ENCODE measurements around the gene COL20A1. TPM values are rescaled to one million over a fixed set of nuclear protein-coding genes. Genes with fewer than 3 reads are reported as not detected.
"Not testable (repeated sequence)": the region's sequence is repeated elsewhere in the genome, so short reads cannot be mapped to it uniquely, and the experiment has no call there.

The COL20A1 gene
- total and polyA plus RNA-seq, 2 donors = 0.05 to 0.30 TPM

- WGBS = 81% methylated on average over 13 of the region's 13 CpGs
- Histone ChIP-seq H3K36me3 (ENCODE audit: control insufficient read depth in 2 of 2, insufficient read depth in 2 of 2, low read length in 1 of 2) (no peaks in the 10 kb centered on the region), H3K27me3 (ENCODE audit: control insufficient read depth in 2 of 2, insufficient read depth in 1 of 2, low read length in 1 of 2) (peaks cover 0 to under 1% of the 10 kb centered on the region in 2 donors), H3K9me3 (ENCODE audit: control insufficient read depth in 2 of 2, insufficient read depth in 1 of 2, low read length in 1 of 2) (peaks cover 1 to 17% of the 10 kb centered on the region in 2 donors), H3K4me1 (ENCODE audit: control insufficient read depth in 2 of 2, insufficient read depth in 2 of 2, low read length in 2 of 2) (no peaks in the 10 kb centered on the region), H3K4me3 (ENCODE audit: low read length in 2 of 2) (no peak overlapping the region), H3K27ac (ENCODE audit: low read depth in 1 of 2, low read length in 1 of 2) (no peak overlapping the region)
- DNase-seq (ENCODE audit: low read depth in 6 of 9, low spot score in 9 of 9) = no peak
Measured at GRCh38 chr20:63330940-63331339, 38.0 kb downstream of the COL20A1 start.

- 94% methylated on average over 8 of the region's 8 CpGs for WGBS
- Histone ChIP-seq H3K4me3 (ENCODE audit: low read length in 2 of 2) (no peak overlapping the region), H3K9me3 (ENCODE audit: control insufficient read depth in 2 of 2, insufficient read depth in 1 of 2, low read length in 1 of 2) (peaks cover 1 to 17% of the 10 kb centered on the region in 2 donors), H3K27ac (ENCODE audit: low read depth in 1 of 2, low read length in 1 of 2) (no peak overlapping the region), H3K4me1 (ENCODE audit: control insufficient read depth in 2 of 2, insufficient read depth in 2 of 2, low read length in 2 of 2) (no peaks in the 10 kb centered on the region), H3K27me3 (ENCODE audit: control insufficient read depth in 2 of 2, insufficient read depth in 1 of 2, low read length in 1 of 2) (peaks cover 0 to 8% of the 10 kb centered on the region in 2 donors), H3K36me3 (ENCODE audit: control insufficient read depth in 2 of 2, insufficient read depth in 2 of 2, low read length in 1 of 2) (no peaks in the 10 kb centered on the region)
- DNase-seq (ENCODE audit: low read depth in 6 of 9, low spot score in 9 of 9) = no peak
Measured at GRCh38 chr20:63331741-63332400, 38.9 kb downstream of the COL20A1 start.

GRCh38 chr20:63332488-63333240, 39.7 kb downstream of the COL20A1 start:
- Histone ChIP-seq H3K4me1 (ENCODE audit: control insufficient read depth in 2 of 2, insufficient read depth in 2 of 2, low read length in 2 of 2) (no peaks in the 10 kb centered on the region), H3K27ac (ENCODE audit: low read depth in 1 of 2, low read length in 1 of 2) (no peak overlapping the region), H3K27me3 (ENCODE audit: control insufficient read depth in 2 of 2, insufficient read depth in 1 of 2, low read length in 1 of 2) (peaks cover 0 to 8% of the 10 kb centered on the region in 2 donors), H3K36me3 (ENCODE audit: control insufficient read depth in 2 of 2, insufficient read depth in 2 of 2, low read length in 1 of 2) (no peaks in the 10 kb centered on the region), H3K9me3 (ENCODE audit: control insufficient read depth in 2 of 2, insufficient read depth in 1 of 2, low read length in 1 of 2) (peaks cover 1 to 17% of the 10 kb centered on the region in 2 donors), H3K4me3 (ENCODE audit: low read length in 2 of 2) (no peak overlapping the region)
- 92% methylated on average over 22 of the region's 22 CpGs for WGBS
- DNase-seq (ENCODE audit: low read depth in 6 of 9, low spot score in 9 of 9) = no peak

- no peak overlapping the region for H3K4me3 ChIP-seq (ENCODE audit: low read length in 2 of 2)
- H3K4me1 ChIP-seq (ENCODE audit: control insufficient read depth in 2 of 2, insufficient read depth in 2 of 2, low read length in 2 of 2) = no peaks in the 10 kb centered on the region
- H3K27me3 ChIP-seq (ENCODE audit: control insufficient read depth in 2 of 2, insufficient read depth in 1 of 2, low read length in 1 of 2) = peaks cover 0 to 10% of the 10 kb centered on the region in 2 donors
- 89% methylated on average over 19 of the region's 19 CpGs for whole genome bisulfite sequencing
- H3K27ac ChIP-seq (ENCODE audit: low read depth in 1 of 2, low read length in 1 of 2) = no peak overlapping the region
- peaks cover 1 to 17% of the 10 kb centered on the region in 2 donors for H3K9me3 ChIP-seq (ENCODE audit: control insufficient read depth in 2 of 2, insufficient read depth in 1 of 2, low read length in 1 of 2)
- DNase-seq (ENCODE audit: low read depth in 6 of 9, low spot score in 9 of 9) = no peak
- H3K36me3 ChIP-seq (ENCODE audit: control insufficient read depth in 2 of 2, insufficient read depth in 2 of 2, low read length in 1 of 2) = no peaks in the 10 kb centered on the region
Measured at GRCh38 chr20:63333241-63333836, 40.4 kb downstream of the COL20A1 start.

GRCh38 chr20:63334356-63334755, 41.4 kb downstream of the COL20A1 start:
- no peak for DNase-seq (ENCODE audit: low read depth in 6 of 9, low spot score in 9 of 9)
- Histone ChIP-seq H3K27me3 (ENCODE audit: control insufficient read depth in 2 of 2, insufficient read depth in 1 of 2, low read length in 1 of 2) (peaks cover 0 to 10% of the 10 kb centered on the region in 2 donors), H3K9me3 (ENCODE audit: control insufficient read depth in 2 of 2, insufficient read depth in 1 of 2, low read length in 1 of 2) (peaks cover 1 to 17% of the 10 kb centered on the region in 2 donors), H3K27ac (ENCODE audit: low read depth in 1 of 2, low read length in 1 of 2) (no peak overlapping the region), H3K36me3 (ENCODE audit: control insufficient read depth in 2 of 2, insufficient read depth in 2 of 2, low read length in 1 of 2) (no peaks in the 10 kb centered on the region), H3K4me1 (ENCODE audit: control insufficient read depth in 2 of 2, insufficient read depth in 2 of 2, low read length in 2 of 2) (no peaks in the 10 kb centered on the region), H3K4me3 (ENCODE audit: low read length in 2 of 2) (no peak overlapping the region)
- 94% methylated on average over 8 of the region's 8 CpGs for WGBS

- not testable (repeated sequence) for DNase-seq (ENCODE audit: low read depth in 6 of 9, low spot score in 9 of 9)
- WGBS = 97% methylated on average over 9 of the region's 9 CpGs
Measured at GRCh38 chr20:63335060-63335459, 42.1 kb downstream of the COL20A1 start.

GRCh38 chr20:63335711-63336110, 42.7 kb downstream of the COL20A1 start:
- Histone ChIP-seq H3K36me3 (ENCODE audit: control insufficient read depth in 2 of 2, insufficient read depth in 2 of 2, low read length in 1 of 2) (no peaks in the 10 kb centered on the region), H3K27ac (ENCODE audit: low read depth in 1 of 2, low read length in 1 of 2) (no peak overlapping the region), H3K4me3 (ENCODE audit: low read length in 2 of 2) (no peak overlapping the region), H3K27me3 (ENCODE audit: control insufficient read depth in 2 of 2, insufficient read depth in 1 of 2, low read length in 1 of 2) (peaks cover 0 to 10% of the 10 kb centered on the region in 2 donors), H3K4me1 (ENCODE audit: control insufficient read depth in 2 of 2, insufficient read depth in 2 of 2, low read length in 2 of 2) (no peaks in the 10 kb centered on the region), H3K9me3 (ENCODE audit: control insufficient read depth in 2 of 2, insufficient read depth in 1 of 2, low read length in 1 of 2) (peaks cover 0 to 17% of the 10 kb centered on the region in 2 donors)
- WGBS = 43% methylated on average over 9 of the region's 9 CpGs
- no peak for DNase-seq (ENCODE audit: low read depth in 6 of 9, low spot score in 9 of 9)

More at GRCh38 chr20:63335060-63335459, 42.1 kb downstream of the COL20A1 start:
- H3K4me1 ChIP-seq (ENCODE audit: control insufficient read depth in 2 of 2, insufficient read depth in 2 of 2, low read length in 2 of 2); H3K27ac ChIP-seq (ENCODE audit: low read depth in 1 of 2, low read length in 1 of 2); H3K36me3 ChIP-seq (ENCODE audit: control insufficient read depth in 2 of 2, insufficient read depth in 2 of 2, low read length in 1 of 2); H3K27me3 ChIP-seq (ENCODE audit: control insufficient read depth in 2 of 2, insufficient read depth in 1 of 2, low read length in 1 of 2); H3K4me3 ChIP-seq (ENCODE audit: low read length in 2 of 2): not testable (repeated sequence)
- H3K9me3 ChIP-seq (ENCODE audit: control insufficient read depth in 2 of 2, insufficient read depth in 1 of 2, low read length in 1 of 2) = peaks cover 1 to 17% of the 10 kb centered on the region in 2 donors

GRCh38 chr20:63336232-63336752, 43.3 kb downstream of the COL20A1 start:
- Histone ChIP-seq H3K4me1 (ENCODE audit: control insufficient read depth in 2 of 2, insufficient read depth in 2 of 2, low read length in 2 of 2) (no peaks in the 10 kb centered on the region), H3K27ac (ENCODE audit: low read depth in 1 of 2, low read length in 1 of 2) (no peak overlapping the region), H3K9me3 (ENCODE audit: control insufficient read depth in 2 of 2, insufficient read depth in 1 of 2, low read length in 1 of 2) (peaks cover 0 to 16% of the 10 kb centered on the region in 2 donors), H3K4me3 (ENCODE audit: low read length in 2 of 2) (no peak overlapping the region), H3K36me3 (ENCODE audit: control insufficient read depth in 2 of 2, insufficient read depth in 2 of 2, low read length in 1 of 2) (no peaks in the 10 kb centered on the region), H3K27me3 (ENCODE audit: control insufficient read depth in 2 of 2, insufficient read depth in 1 of 2, low read length in 1 of 2) (peaks cover 0 to 10% of the 10 kb centered on the region in 2 donors)
- no peak for DNase-seq (ENCODE audit: low read depth in 6 of 9, low spot score in 9 of 9)
- 92% methylated on average over 29 of the region's 29 CpGs for WGBS
